DND-41 (cell line): Measurements from ENCODE around the gene TAP1.
"Not testable (repeated sequence)": the region's sequence is repeated elsewhere in the genome, so short reads cannot be mapped to it uniquely, and the experiment has no call there.

Experiments
- ATAC-seq: fragments of 200-7000 bp; cut with Tn5 transposase; 3 replicates; pipeline ENCODE4 v1.9.1; 2021; ENCODE audit warnings: low read depth; ENCODE audit not compliant: insufficient read depth
- DNase-seq: peaks from one replicate; pipeline ENCODE4 v3.0.0-alpha.2; 2020
- H2AFZ ChIP-seq: 2 replicates; pipeline ENCODE4 v1.6.0; 2012; ENCODE audit warnings: low read depth, low read length
- H3K27ac ChIP-seq: 2 replicates; pipeline ENCODE4 v1.5.1; 2012; ENCODE audit warnings: low read length, inconsistent platforms
- H3K27me3 ChIP-seq: fragments of 200-600 bp; sonication (generic); 2 replicates; pipeline ENCODE4 v1.6.0; 2012; ENCODE audit warnings: low read length, mild to moderate bottlenecking, inconsistent platforms; ENCODE audit not compliant: insufficient read depth, poor library complexity
- H3K36me3 ChIP-seq: 2 replicates; pipeline ENCODE4 v1.5.1; 2012; ENCODE audit warnings: low read length, inconsistent platforms; ENCODE audit not compliant: insufficient read depth
- H3K4me1 ChIP-seq: 2 replicates; pipeline ENCODE4 v1.5.1; 2012; ENCODE audit warnings: mild to moderate bottlenecking, low read length; ENCODE audit not compliant: insufficient read depth
- H3K4me2 ChIP-seq: 2 replicates; pipeline ENCODE4 v1.6.0; 2012; ENCODE audit warnings: mild to moderate bottlenecking, moderate library complexity, low read length, inconsistent platforms; ENCODE audit not compliant: insufficient read depth
- H3K4me3 ChIP-seq, 2 experiments: fragments of 200-600 bp in 1 of 2; shearing (Covaris generic) in 1 of 2; 2 replicates each; pipeline ENCODE4 v1.5.1; 2012 to 2016; ENCODE audit warnings: inconsistent platforms in 2 of 2, low read length in 2 of 2, mild to moderate bottlenecking in 2 of 2, low read depth in 1 of 2, moderate library complexity in 1 of 2
- H3K79me2 ChIP-seq: 2 replicates; pipeline ENCODE4 v1.6.0; 2012; ENCODE audit warnings: low read length, inconsistent platforms; ENCODE audit not compliant: insufficient read depth
- H3K9ac ChIP-seq: 2 replicates; pipeline ENCODE4 v1.6.0; 2012; ENCODE audit warnings: low read depth, mild to moderate bottlenecking, inconsistent platforms, low read length, moderate library complexity
- H3K9me3 ChIP-seq: 2 replicates; pipeline ENCODE4 v1.5.1; 2012; ENCODE audit warnings: low read length, moderate library complexity, mild to moderate bottlenecking, inconsistent platforms; ENCODE audit not compliant: insufficient read depth, severe bottlenecking
- H4K20me1 ChIP-seq: 2 replicates; pipeline ENCODE4 v1.6.0; 2012; ENCODE audit warnings: low read length; ENCODE audit not compliant: insufficient read depth
- EZH2 ChIP-seq: IDR thresholded peaks from 3 replicates; pipeline ENCODE4 v1.6.1; 2012; ENCODE audit warnings: borderline replicate concordance, low read depth, mild to moderate bottlenecking, moderate library complexity, low read length, inconsistent platforms; ENCODE audit not compliant: severe bottlenecking
- TF ChIP-seq, protein P1 (sequence below): IDR thresholded peaks from 2 replicates; pipeline ENCODE4 v1.5.1; 2012; ENCODE audit warnings: borderline replicate concordance, low read length, moderate library complexity, mild to moderate bottlenecking; ENCODE audit not compliant: poor library complexity, severe bottlenecking; ENCODE audit errors: extremely low read depth

The TAP1 gene

DNA sequence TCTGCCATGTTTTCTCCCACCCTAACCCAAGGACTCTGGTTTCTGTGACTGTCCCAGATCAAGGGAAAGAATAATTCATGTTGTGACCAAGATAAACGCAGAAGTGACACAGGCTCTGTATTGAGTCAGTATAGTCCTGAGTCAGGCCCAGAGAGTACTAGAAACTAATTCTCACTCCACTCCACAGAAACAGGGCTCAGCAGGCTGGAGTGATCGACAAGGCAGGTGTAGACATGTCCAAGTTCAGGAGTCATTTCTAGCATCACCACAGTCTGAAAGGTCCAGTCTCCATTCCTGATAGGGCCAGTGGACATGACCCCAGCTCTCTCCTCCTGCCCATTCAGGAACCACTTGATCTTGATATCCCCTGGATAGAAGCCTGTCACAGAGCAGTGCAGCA is 39.4 kb downstream of the TAP1 start:
- Histone ChIP-seq H3K36me3 (no peaks in the 10 kb centered on the region), H3K9ac (no peak overlapping the region), H2AFZ (no peak overlapping the region), H3K4me1 (no peaks in the 10 kb centered on the region), H3K9me3 (no peaks in the 10 kb centered on the region), H3K4me2 (no peak overlapping the region), H3K27me3 (peaks cover 6% of the 10 kb centered on the region), H3K79me2 (no peaks in the 10 kb centered on the region), H3K27ac (no peak overlapping the region), H4K20me1 (no peaks in the 10 kb centered on the region), H3K4me3 (no peak overlapping the region)
- no peak for ATAC-seq
- no peak for DNase-seq
- TF ChIP-seq, protein P1, sequence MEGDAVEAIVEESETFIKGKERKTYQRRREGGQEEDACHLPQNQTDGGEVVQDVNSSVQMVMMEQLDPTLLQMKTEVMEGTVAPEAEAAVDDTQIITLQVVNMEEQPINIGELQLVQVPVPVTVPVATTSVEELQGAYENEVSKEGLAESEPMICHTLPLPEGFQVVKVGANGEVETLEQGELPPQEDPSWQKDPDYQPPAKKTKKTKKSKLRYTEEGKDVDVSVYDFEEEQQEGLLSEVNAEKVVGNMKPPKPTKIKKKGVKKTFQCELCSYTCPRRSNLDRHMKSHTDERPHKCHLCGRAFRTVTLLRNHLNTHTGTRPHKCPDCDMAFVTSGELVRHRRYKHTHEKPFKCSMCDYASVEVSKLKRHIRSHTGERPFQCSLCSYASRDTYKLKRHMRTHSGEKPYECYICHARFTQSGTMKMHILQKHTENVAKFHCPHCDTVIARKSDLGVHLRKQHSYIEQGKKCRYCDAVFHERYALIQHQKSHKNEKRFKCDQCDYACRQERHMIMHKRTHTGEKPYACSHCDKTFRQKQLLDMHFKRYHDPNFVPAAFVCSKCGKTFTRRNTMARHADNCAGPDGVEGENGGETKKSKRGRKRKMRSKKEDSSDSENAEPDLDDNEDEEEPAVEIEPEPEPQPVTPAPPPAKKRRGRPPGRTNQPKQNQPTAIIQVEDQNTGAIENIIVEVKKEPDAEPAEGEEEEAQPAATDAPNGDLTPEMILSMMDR, result no peak
- TF ChIP-seq EZH2, result no peak

DNA sequence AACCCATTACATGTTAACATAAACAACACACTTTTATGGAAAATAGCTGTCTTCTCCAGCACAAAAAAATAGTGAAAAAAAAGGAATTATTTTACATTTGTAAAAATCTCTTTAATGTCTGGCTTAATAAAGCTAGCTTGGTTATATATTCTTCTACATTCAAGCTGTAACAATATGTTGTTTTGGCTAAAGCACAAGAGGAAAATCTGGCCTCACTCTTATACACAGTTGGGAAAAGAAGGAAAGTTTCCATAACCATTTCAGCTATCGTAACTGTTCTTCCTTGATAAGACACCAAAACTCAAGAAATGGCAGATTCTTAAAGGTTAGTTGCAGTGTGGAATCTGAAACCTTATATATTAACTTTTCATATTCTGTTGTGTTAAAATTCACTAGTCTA is 44.3 kb downstream of the TAP1 start:
- H3K4me2 ChIP-seq, result no peak overlapping the region
- no peaks in the 10 kb centered on the region for H3K9me3 ChIP-seq
- no peaks in the 10 kb centered on the region for H4K20me1 ChIP-seq
- ATAC-seq (no peak), DNase-seq (no peak)
- H3K4me3 ChIP-seq, result no peak overlapping the region
- H3K27me3 ChIP-seq, result peaks cover 13% of the 10 kb centered on the region
- no peaks in the 10 kb centered on the region for H3K36me3 ChIP-seq
- H3K27ac ChIP-seq, result no peak overlapping the region
- no peaks in the 10 kb centered on the region for H3K79me2 ChIP-seq
- no peak overlapping the region for H3K9ac ChIP-seq
- 0 out of 2 replicates have a peak, but pooled peaks cover 3% of the 10 kb centered on the region for H3K4me1 ChIP-seq
- TF ChIP-seq EZH2, result no peak
- TF ChIP-seq, protein P1, result no peak
- no peak overlapping the region for H2AFZ ChIP-seq

DNA sequence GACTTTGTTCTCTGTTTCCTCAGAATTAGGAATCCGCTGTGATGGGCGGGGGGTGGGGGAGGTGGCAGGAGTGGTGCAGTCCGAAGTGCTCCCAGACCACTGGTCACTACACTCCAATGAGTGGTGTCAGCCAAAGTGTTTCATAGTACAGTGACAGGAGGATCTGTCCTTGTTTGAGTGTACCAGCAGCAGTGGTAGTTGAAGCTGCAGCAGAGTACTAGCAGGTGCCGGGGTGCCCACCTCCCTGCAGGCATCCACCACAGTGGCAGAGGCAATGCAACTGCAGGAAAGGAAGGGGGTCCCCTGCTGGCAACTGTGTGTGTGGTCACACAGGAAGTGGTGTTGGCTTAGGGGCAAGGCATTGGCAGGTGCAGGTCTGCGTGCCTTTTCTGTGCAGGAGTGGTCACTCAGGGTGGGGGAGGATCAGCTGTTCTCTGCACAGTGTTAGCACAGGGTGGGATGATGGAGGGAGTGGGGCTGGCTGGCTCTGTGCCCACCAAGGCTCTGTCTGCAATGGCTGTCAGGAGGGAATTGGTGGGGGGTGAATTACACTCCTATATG is 46.4 kb downstream of the TAP1 start:
- Histone ChIP-seq H3K9me3 (no peaks in the 10 kb centered on the region), H3K27me3 (peaks cover 14% of the 10 kb centered on the region), H3K27ac (no peak overlapping the region), H4K20me1 (no peaks in the 10 kb centered on the region), H3K4me3 (no peak overlapping the region), H3K4me1 (0 out of 2 replicates have a peak, but pooled peaks cover 3% of the 10 kb centered on the region), H3K9ac (no peak overlapping the region), H3K4me2 (no peak overlapping the region), H2AFZ (no peak overlapping the region), H3K36me3 (no peaks in the 10 kb centered on the region), H3K79me2 (no peaks in the 10 kb centered on the region)
- DNase-seq (peak; percentile 54), ATAC-seq (peak; percentile 80)
- no peak for TF ChIP-seq EZH2
- TF ChIP-seq, protein P1, result peak; percentile 45

DNA sequence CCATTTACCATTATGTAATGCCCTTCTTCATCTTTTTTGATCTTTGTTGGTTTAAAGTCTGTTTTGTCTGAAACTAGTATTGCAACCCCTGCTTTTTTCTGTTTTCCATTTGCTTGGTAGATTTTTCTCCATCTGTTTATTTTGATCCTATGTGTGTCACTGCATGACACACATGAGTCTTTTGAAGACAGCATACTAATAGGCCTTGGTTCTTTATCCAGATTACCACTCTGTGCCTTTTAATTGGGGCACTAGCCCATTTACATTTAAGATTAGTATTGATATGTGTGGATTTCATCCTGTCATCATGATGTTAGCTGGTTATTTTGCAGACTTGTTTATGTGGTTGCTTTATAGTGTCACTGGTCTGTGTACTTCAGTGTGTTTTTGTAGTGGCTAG is 48.1 kb downstream of the TAP1 start:
- not testable (repeated sequence) for H2AFZ ChIP-seq, DNase-seq, H3K9me3 ChIP-seq, ATAC-seq, H3K4me1 ChIP-seq, H3K36me3 ChIP-seq, H3K4me2 ChIP-seq, H3K9ac ChIP-seq, H4K20me1 ChIP-seq, H3K27ac ChIP-seq, H3K4me3 ChIP-seq, H3K79me2 ChIP-seq
- H3K27me3 ChIP-seq, result peaks cover 16% of the 10 kb centered on the region
